ENCODE measurements around the gene CD247.
A peak's percentile ranks its signal among the peaks of the same experiment; 100 is the strongest.

Gene CD247

DNA sequence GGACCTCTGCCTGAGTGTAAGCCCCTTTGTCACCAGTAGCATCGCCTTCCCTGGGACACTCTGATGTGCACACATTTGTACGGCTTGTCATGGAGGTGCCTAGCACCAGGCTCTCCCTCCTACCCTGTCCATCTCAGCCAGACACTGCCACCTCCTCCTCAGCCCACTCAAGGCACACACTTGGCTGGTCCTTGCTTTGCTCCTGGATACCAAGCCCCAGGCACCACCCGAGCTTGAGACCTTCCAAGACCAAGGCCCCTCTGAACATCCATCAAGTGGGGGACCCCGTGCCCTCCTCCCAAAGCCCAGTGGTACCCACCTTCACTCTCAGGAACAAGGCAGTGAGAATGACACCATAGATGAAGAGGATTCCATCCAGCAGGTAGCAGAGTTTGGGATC is 78.0 kb downstream of the CD247 start (continued):
- TF ChIP-seq, protein P1, sequence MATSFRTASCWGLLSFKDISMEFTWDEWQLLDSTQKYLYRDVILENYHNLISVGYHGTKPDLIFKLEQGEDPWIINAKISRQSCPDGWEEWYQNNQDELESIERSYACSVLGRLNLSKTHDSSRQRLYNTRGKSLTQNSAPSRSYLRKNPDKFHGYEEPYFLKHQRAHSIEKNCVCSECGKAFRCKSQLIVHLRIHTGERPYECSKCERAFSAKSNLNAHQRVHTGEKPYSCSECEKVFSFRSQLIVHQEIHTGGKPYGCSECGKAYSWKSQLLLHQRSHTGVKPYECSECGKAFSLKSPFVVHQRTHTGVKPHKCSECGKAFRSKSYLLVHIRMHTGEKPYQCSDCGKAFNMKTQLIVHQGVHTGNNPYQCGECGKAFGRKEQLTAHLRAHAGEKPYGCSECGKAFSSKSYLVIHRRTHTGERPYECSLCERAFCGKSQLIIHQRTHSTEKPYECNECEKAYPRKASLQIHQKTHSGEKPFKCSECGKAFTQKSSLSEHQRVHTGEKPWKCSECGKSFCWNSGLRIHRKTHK (tag by site-specific recombination; IDR thresholded peaks at IDR 0.05): no peak

DNA sequence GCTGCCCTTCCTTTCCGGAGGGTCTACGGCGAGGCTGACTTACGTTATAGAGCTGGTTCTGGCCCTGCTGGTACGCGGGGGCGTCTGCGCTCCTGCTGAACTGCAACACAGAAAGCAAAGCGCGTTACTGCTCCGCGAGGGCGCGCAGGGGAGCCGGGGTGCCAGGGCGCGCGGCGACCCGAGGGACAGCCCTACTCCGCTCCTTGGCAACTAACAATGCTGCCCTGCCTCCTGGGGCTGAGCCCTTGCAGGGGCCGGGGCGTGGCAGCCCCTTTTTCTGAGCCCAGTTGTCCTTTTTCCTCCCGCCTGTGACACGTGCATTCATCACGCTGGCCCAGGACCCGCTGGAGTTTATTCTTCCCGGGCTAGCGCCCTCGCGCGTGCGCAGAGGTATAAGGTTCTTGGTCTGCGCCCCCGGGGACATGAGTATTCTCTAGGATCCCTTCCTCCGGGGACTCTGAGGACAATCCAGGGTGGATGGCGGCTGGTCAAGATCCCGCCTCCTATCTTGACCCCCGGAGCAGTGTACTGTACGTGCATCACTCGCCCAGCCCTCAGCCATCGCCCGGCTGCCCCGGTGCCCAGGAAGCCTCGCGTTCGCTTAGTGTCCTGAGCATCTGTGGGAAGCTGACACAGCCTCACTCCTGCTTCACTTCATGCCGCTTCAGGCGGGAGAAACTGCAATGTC is 78.9 kb downstream of the CD247 start:
- H3K27ac ChIP-seq (ENCODE audit: extremely low read depth, low read depth, low read length): no peak overlapping the region

DNA sequence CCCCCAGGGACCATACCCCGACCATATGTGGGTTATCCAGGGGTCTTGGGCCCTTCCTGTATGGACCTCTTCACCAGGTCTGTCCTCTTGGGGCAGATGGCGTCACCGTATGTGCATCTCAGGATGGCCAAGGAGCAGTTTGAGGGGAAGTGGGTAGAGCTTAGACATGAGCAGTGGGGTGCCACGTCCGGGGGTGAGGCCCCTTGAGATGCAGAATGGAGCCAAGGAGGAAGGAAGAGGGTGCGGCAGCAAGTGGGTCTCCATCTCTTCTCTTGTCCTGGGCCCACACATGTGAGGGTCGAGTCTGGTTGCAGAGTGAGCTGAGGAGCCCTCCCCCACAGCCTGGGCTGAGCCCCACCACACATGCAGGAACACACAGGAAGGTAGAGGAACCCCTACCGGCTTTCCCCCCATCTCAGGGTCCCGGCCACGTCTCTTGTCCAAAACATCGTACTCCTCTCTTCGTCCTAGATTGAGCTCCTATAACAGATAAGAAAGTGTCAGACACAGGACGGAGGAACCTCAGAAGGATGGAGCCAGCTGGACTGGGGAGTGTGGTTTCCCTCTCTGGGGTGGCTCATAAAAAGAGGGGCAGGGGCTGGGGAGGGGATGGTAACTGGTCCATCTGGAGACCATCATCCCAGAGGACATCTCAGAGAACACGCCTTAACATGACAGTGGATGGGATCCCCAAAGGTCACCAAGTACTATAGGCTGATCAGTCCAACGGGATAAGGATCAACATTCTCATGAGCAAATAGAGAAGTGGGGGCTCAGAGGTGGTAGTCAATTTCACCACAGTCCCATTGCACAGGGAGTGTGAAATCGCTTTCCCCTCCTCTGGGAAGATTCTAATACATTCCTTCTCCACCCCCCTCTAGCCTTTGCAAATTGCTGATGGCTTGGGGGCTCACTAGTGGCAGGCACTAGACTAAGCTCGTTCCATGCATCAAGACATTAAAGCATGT is 79.9 kb downstream of the CD247 start:
- Histone ChIP-seq H3K4me3 (ENCODE audit: low read depth, low read length) (no peak overlapping the region), H3K27ac (ENCODE audit: extremely low read depth, low read depth, low read length) (no peak overlapping the region), H3K9me3 (ENCODE audit: control insufficient read depth, insufficient read depth, low read depth, low read length) (no peaks in the 10 kb centered on the region), H3K36me3 (ENCODE audit: control insufficient read depth in 2 of 2, insufficient read depth in 1 of 2, low read length in 2 of 2) (no peaks in the 10 kb centered on the region), H3K4me1 (ENCODE audit: control insufficient read depth, insufficient read depth, low read length) (no peaks in the 10 kb centered on the region)
- ChIA-PET CTCF (interaction anchor here (0.5 to 2.3 kb wide), 8 partner anchors 37 to 372 kb away, joined by 3 to 9 read pairs (median 4); no protein-coding TSS in a partner anchor), POLR2A (interaction anchor here (0.6 to 1.3 kb wide), 3 partner anchors 31 to 218 kb away, joined by 3 to 4 read pairs (median 3); partner anchors contain the start of gene POU2F1)
- no peak for TF ChIP-seq HOXA7 (CRISPR knock-in tag; IDR thresholded peaks at IDR 0.05; ENCODE audit: borderline replicate concordance)
- no peak for TF ChIP-seq ZNF701 (tag by site-specific recombination; IDR thresholded peaks at IDR 0.05)
- no peak for TF ChIP-seq ZNF133 (tag by site-specific recombination; IDR thresholded peaks at IDR 0.05)

More for the DNA sequence above, 78.9 kb downstream of the CD247 start:
- CTCF ChIA-PET: interaction anchor here (0.6 to 5.6 kb wide), 5 partner anchors 66 to 171 kb away, joined by 3 to 41 read pairs (median 4); no protein-coding TSS in a partner anchor
- Histone ChIP-seq H3K36me3 (ENCODE audit: control insufficient read depth in 2 of 2, insufficient read depth in 1 of 2, low read length in 2 of 2) (no peaks in the 10 kb centered on the region), H3K4me3 (ENCODE audit: low read depth, low read length) (peak overlapping the region; percentile 32), H3K4me1 (ENCODE audit: control insufficient read depth, insufficient read depth, low read length) (no peaks in the 10 kb centered on the region), H3K9me3 (ENCODE audit: control insufficient read depth, insufficient read depth, low read depth, low read length) (no peaks in the 10 kb centered on the region)
- no peak for TF ChIP-seq ZBTB17 (tag by site-specific recombination; IDR thresholded peaks at IDR 0.05)
- peak; percentile 52; the same call in 1 of the 2 replicates for TF ChIP-seq ZBTB20 (tag by site-specific recombination; IDR thresholded peaks at IDR 0.05)
- TF ChIP-seq ZNF248 (tag by site-specific recombination; IDR thresholded peaks at IDR 0.05): no peak
- TF ChIP-seq ZNF2 (tag by site-specific recombination; IDR thresholded peaks at IDR 0.05): no peak
- no peak for TF ChIP-seq HOXA7 (CRISPR knock-in tag; IDR thresholded peaks at IDR 0.05; ENCODE audit: borderline replicate concordance)
- TF ChIP-seq ZNF510 (tag by site-specific recombination; IDR thresholded peaks at IDR 0.05; ENCODE audit: insufficient replicate concordance): no peak
- TF ChIP-seq, protein P2, sequence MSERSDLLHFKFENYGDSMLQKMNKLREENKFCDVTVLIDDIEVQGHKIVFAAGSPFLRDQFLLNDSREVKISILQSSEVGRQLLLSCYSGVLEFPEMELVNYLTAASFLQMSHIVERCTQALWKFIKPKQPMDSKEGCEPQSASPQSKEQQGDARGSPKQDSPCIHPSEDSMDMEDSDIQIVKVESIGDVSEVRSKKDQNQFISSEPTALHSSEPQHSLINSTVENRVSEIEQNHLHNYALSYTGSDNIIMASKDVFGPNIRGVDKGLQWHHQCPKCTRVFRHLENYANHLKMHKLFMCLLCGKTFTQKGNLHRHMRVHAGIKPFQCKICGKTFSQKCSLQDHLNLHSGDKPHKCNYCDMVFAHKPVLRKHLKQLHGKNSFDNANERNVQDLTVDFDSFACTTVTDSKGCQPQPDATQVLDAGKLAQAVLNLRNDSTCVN (tag by site-specific recombination; optimal IDR thresholded peaks at IDR 0.05): peak; percentile 50
- POLR2A ChIA-PET: interaction anchor here (0.6 to 1.3 kb wide), 2 partner anchors 30 to 219 kb away, joined by 3 to 4 read pairs; partner anchors contain the start of gene POU2F1

DNA sequence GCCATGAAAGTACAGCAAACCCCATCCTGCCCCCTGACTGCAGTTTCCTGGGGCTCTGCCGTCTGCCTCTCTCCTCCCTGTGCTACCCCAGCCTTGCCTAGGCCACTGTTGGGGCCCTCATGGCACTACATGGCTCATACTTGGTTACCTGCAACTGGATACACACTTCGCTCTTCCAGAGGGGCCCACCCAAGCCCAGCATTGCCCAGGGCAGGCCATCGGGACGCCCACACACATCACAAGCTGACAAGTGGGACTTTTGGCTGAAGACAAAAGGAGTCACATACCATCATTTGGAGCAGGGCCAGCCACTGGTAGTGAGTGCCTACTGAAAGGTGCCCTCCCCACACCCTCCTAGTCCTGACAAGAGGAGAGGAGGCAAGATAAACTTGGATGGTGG is 82.8 kb downstream of the CD247 start:
- ChIA-PET POLR2A (no interaction called here), CTCF (no interaction called here)
- no peak overlapping the region for H3K27ac ChIP-seq (ENCODE audit: extremely low read depth, low read depth, low read length)
- H3K4me1 ChIP-seq (ENCODE audit: control insufficient read depth, insufficient read depth, low read length): no peaks in the 10 kb centered on the region
- H3K36me3 ChIP-seq (ENCODE audit: control insufficient read depth in 2 of 2, insufficient read depth in 1 of 2, low read length in 2 of 2): no peaks in the 10 kb centered on the region
- TF ChIP-seq ZNF510 (tag by site-specific recombination; IDR thresholded peaks at IDR 0.05; ENCODE audit: insufficient replicate concordance): no peak
- no peak for TF ChIP-seq ZNF48 (tag by site-specific recombination; IDR thresholded peaks at IDR 0.05)
- TF ChIP-seq ZNF10 (tag by site-specific recombination; IDR thresholded peaks at IDR 0.05): no peak
- no peak overlapping the region for H3K4me3 ChIP-seq (ENCODE audit: low read depth, low read length)
- H3K9me3 ChIP-seq (ENCODE audit: control insufficient read depth, insufficient read depth, low read depth, low read length): no peaks in the 10 kb centered on the region
